ENCODE data around the gene PRR36. TPM values are rescaled to one million over a fixed set of nuclear protein-coding genes. Genes with fewer than 3 reads are reported as not detected.

The PRR36 gene
- total and polyA plus RNA-seq, 7 experiments from 2014 or later = 0.08 to 1.2 (median 0.11) TPM; not detected in 1

DNA sequence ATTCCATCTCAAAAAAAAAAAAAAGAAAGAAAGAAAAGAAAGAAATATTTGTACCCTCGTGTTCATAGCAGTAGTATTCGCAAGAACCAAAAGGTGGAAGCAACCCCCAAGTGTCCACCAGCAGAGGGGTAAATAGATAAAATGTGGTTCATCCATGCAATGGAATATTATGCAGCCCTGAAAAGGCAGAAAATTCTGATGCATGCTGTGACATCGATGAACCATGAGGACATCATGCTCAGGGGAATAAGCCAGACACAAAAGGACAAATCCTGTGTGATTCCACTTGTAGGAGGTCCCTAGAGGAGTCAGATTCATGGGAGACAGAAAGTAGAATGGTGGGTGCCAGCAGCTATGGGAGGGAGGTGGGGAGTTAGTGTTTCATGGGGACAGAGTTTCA lies 7.7 kb upstream of the PRR36 start:
- intact Hi-C loops (cut with micrococcal nuclease) = no loop called here
- Mint-ChIP-seq H3K4me3 (no peak overlapping the region), H3K27me3 (peaks cover 0 to 4% (median 0%) of the 10 kb centered on the region in 5 donors), H3K36me3 (no peaks in the 10 kb centered on the region), H3K4me1 (peaks cover 0 to 5% (median 0%) of the 10 kb centered on the region in 7 donors), H3K9me3 (peaks cover 0 to 1% (median 0%) of the 10 kb centered on the region in 11 donors), H3K27ac (no peak overlapping the region)
- ChIA-PET CTCF (interaction anchor here (1.7 kb wide), 1 partner anchor 13 kb away, joined by 6 read pairs; no protein-coding TSS in a partner anchor), POLR2A (no interaction called here)
- Histone ChIP-seq H3K4me1 (ENCODE audit: control insufficient read depth in 2 of 2, insufficient read depth in 2 of 2, low read length in 2 of 2) (no peaks in the 10 kb centered on the region), H3K27ac (ENCODE audit: low read depth, low read length) (no peak overlapping the region), H3K36me3 (ENCODE audit: control insufficient read depth in 2 of 3, insufficient read depth in 3 of 3, low read length in 3 of 3) (no peaks in the 10 kb centered on the region), H3K4me3 (ENCODE audit: low read length) (no peak overlapping the region), H3K9me3 (ENCODE audit: control insufficient read depth in 2 of 3, low read length in 3 of 3) (no peaks in the 10 kb centered on the region), H3K27me3 (ENCODE audit: control insufficient read depth in 2 of 2, insufficient read depth in 2 of 2, low read length in 2 of 2) (no peaks in the 10 kb centered on the region)
- ATAC-seq (no peak), DNase-seq (no peak)

DNA sequence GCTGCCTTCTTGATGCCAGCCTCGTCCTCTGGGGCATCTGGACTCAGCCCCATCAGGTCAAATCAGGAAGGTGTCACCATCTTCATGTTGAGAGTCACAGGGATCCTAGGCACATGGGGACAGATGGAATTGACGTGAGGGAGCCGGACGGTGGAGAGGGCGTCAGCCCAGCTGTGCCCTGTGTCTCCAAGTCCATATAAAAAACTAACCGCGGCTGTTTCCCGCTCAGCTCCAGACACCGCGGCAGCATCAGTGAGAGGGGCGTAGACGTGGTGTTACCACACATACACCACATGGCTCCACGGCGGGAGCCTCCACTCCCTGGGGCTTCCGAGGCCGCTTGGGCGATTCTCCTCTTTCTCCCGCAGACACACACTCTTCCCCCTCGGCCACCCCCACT lies 5.6 kb upstream of the PRR36 start:
- Mint-ChIP-seq H3K9me3 (peaks cover 0 to 1% (median 0%) of the 10 kb centered on the region in 11 donors), H3K27me3 (peaks cover 0 to 20% (median 0%) of the 10 kb centered on the region in 5 donors), H3K36me3 (no peaks in the 10 kb centered on the region), H3K4me1 (peaks cover 0 to 5% (median 2%) of the 10 kb centered on the region in 7 donors), H3K4me3 (no peak overlapping the region), H3K27ac (no peak overlapping the region)
- ATAC-seq (no peak), DNase-seq (no peak)
- Histone ChIP-seq H3K4me3 (ENCODE audit: low read length) (no peak overlapping the region), H3K9me3 (ENCODE audit: control insufficient read depth in 2 of 3, low read length in 3 of 3) (no peaks in the 10 kb centered on the region), H3K4me1 (ENCODE audit: control insufficient read depth in 2 of 2, insufficient read depth in 2 of 2, low read length in 2 of 2) (peaks cover 1 to 2% of the 10 kb centered on the region in 2 donors), H3K27ac (ENCODE audit: low read depth, low read length) (no peak overlapping the region), H3K27me3 (ENCODE audit: control insufficient read depth in 2 of 2, insufficient read depth in 2 of 2, low read length in 2 of 2) (no peaks in the 10 kb centered on the region), H3K36me3 (ENCODE audit: control insufficient read depth in 2 of 3, insufficient read depth in 3 of 3, low read length in 3 of 3) (no peaks in the 10 kb centered on the region)
- CTCF ChIA-PET = interaction anchor here (0.6 kb wide), 1 partner anchor 932 kb away, joined by 4 read pairs; no protein-coding TSS in a partner anchor
- intact Hi-C loops (cut with micrococcal nuclease) = no loop called here
- POLR2A ChIA-PET = no interaction called here

- no peaks in the 10 kb centered on the region for H3K36me3 ChIP-seq (ENCODE audit: control insufficient read depth in 2 of 3, insufficient read depth in 3 of 3, low read length in 3 of 3)
- H3K4me1 ChIP-seq (ENCODE audit: control insufficient read depth in 2 of 2, insufficient read depth in 2 of 2, low read length in 2 of 2) = peaks cover 4 to 7% of the 10 kb centered on the region in 2 donors
- ChIA-PET CTCF (interaction anchor here (0.6 to 1.1 kb wide), 2 partner anchors 10 to 932 kb away, joined by 4 to 5 read pairs; no protein-coding TSS in a partner anchor), POLR2A (no interaction called here)
- no peaks in the 10 kb centered on the region for H3K36me3 Mint-ChIP-seq
- intact Hi-C loops (cut with micrococcal nuclease) = no loop called here
- H3K27ac ChIP-seq (ENCODE audit: low read depth, low read length) = no peak overlapping the region
- peaks cover 0 to 1% (median 0%) of the 10 kb centered on the region in 11 donors for H3K9me3 Mint-ChIP-seq
- no peak overlapping the region for H3K4me3 Mint-ChIP-seq
- no peak overlapping the region for H3K4me3 ChIP-seq (ENCODE audit: low read length)
- ATAC-seq (no peak), DNase-seq (no peak)
- H3K27me3 ChIP-seq (ENCODE audit: control insufficient read depth in 2 of 2, insufficient read depth in 2 of 2, low read length in 2 of 2) = no peaks in the 10 kb centered on the region
- peaks cover 0 to 24% (median 0%) of the 10 kb centered on the region in 5 donors for H3K27me3 Mint-ChIP-seq
- no peak overlapping the region for H3K27ac Mint-ChIP-seq
- H3K4me1 Mint-ChIP-seq = peaks cover 0 to 7% (median 5%) of the 10 kb centered on the region in 7 donors
- no peaks in the 10 kb centered on the region for H3K9me3 ChIP-seq (ENCODE audit: control insufficient read depth in 2 of 3, low read length in 3 of 3)
These were observed 5.1 kb upstream of the PRR36 start for GRCh38 chr19:7879111-7879807.

DNA sequence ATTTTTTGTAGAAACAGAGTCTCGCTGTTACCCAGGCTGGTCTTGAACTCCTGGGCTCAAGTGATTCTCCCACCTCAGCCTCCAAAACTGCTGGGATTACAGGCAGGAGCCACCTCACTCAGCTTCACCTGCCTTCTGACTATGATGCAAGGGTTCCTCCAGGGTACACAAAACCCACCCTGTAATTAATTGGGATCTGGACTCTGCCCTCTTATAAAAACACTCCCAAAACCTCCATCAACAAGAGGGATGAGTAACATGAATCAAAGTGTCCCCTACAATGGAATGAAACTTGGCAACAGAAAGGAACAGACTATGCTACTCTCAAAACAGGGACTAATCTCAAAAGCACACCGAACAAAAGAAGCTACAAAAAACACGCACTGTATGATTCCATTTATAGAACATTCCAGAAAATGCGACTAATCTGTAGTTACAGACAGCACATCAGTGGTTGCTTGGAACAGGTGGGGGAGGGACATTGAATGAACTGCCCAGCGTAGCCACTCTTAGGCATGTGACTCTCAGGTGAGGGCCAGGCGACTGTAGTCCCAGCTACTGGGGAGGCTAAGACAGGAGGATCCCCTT lies 3.2 kb upstream of the PRR36 start:
- Mint-ChIP-seq H3K4me1 (peaks cover 0 to 13% (median 5%) of the 10 kb centered on the region in 7 donors), H3K27me3 (peaks cover 0 to 32% (median 0%) of the 10 kb centered on the region in 5 donors), H3K36me3 (peaks cover 0 to 2% (median 0%) of the 10 kb centered on the region in 5 donors), H3K9me3 (no peaks in the 10 kb centered on the region), H3K27ac (no peak overlapping the region), H3K4me3 (no peak overlapping the region)
- intact Hi-C loops (cut with micrococcal nuclease) = no loop called here
- Histone ChIP-seq H3K27me3 (ENCODE audit: control insufficient read depth in 2 of 2, insufficient read depth in 2 of 2, low read length in 2 of 2) (peaks cover 0 to 2% of the 10 kb centered on the region in 2 donors), H3K4me3 (ENCODE audit: low read length) (no peak overlapping the region), H3K9me3 (ENCODE audit: control insufficient read depth in 2 of 3, low read length in 3 of 3) (no peaks in the 10 kb centered on the region), H3K36me3 (ENCODE audit: control insufficient read depth in 2 of 3, insufficient read depth in 3 of 3, low read length in 3 of 3) (no peaks in the 10 kb centered on the region), H3K4me1 (ENCODE audit: control insufficient read depth in 2 of 2, insufficient read depth in 2 of 2, low read length in 2 of 2) (peaks cover 4 to 9% of the 10 kb centered on the region in 2 donors), H3K27ac (ENCODE audit: low read depth, low read length) (no peak overlapping the region)
- ATAC-seq (no peak), DNase-seq (no peak)
- ChIA-PET CTCF (no interaction called here), POLR2A (interaction anchor here (0.5 kb wide), 1 partner anchor 159 kb away, joined by 3 read pairs; no protein-coding TSS in a partner anchor)

DNA sequence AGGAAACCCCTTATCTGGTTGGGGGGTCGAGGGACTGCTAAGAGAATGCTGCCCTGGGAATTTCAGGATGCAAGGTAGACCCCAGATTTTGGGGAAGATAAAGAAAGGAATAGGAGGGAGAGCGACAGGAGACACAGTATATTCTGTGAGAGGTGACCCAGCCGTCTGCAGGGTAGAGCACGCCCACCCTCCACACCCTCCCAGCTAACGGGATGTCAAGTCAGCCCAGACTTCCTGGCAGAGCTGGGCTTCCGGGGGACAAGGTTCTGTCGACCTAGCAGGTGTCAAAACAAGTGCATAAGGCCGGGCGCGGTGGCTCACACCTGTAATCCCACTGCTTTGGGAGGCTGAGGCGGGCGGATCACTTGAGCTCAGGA lies 695 bp upstream of the PRR36 start:
- Mint-ChIP-seq H3K4me3 (peak overlapping the region in 9 of 10 donors; percentile 25 to 83 (median 53)), H3K27ac (peak overlapping the region in 1 of 9 donors; percentile 67), H3K4me1 (peaks cover 14 to 27% (median 21%) of the 10 kb centered on the region in 7 donors), H3K36me3 (peaks cover 0 to 5% (median 0%) of the 10 kb centered on the region in 5 donors), H3K27me3 (peaks cover 0 to 48% (median 8%) of the 10 kb centered on the region in 5 donors), H3K9me3 (peaks cover 0 to 4% (median 0%) of the 10 kb centered on the region in 11 donors)
- ATAC-seq (no peak), DNase-seq (no peak)
- ChIA-PET CTCF (no interaction called here), POLR2A (interaction anchor here (1.1 to 1.3 kb wide), 2 partner anchors 12 to 29 kb away, joined by 3 read pairs; partner anchors contain the start of gene MAP2K7)
- no peaks in the 10 kb centered on the region for H3K9me3 ChIP-seq (ENCODE audit: control insufficient read depth in 2 of 3, low read length in 3 of 3)
- peaks cover 0 to 2% of the 10 kb centered on the region in 2 donors for H3K27me3 ChIP-seq (ENCODE audit: control insufficient read depth in 2 of 2, insufficient read depth in 2 of 2, low read length in 2 of 2)
- no peak overlapping the region for H3K4me3 ChIP-seq (ENCODE audit: low read length)
- intact Hi-C loops (cut with micrococcal nuclease) = no loop called here
- H3K36me3 ChIP-seq (ENCODE audit: control insufficient read depth in 2 of 3, insufficient read depth in 3 of 3, low read length in 3 of 3) = no peaks in the 10 kb centered on the region
- no peak overlapping the region for H3K27ac ChIP-seq (ENCODE audit: low read depth, low read length)
- H3K4me1 ChIP-seq (ENCODE audit: control insufficient read depth in 2 of 2, insufficient read depth in 2 of 2, low read length in 2 of 2) = peaks cover 10 to 26% of the 10 kb centered on the region in 2 donors

- intact Hi-C loops (cut with micrococcal nuclease) = no loop called here
- Mint-ChIP-seq H3K4me1 (peaks cover 15 to 30% (median 24%) of the 10 kb centered on the region in 7 donors), H3K27me3 (peaks cover 0 to 52% (median 8%) of the 10 kb centered on the region in 5 donors), H3K27ac (no peak overlapping the region), H3K9me3 (peaks cover 0 to 4% (median 0%) of the 10 kb centered on the region in 11 donors), H3K36me3 (peaks cover 0 to 5% (median 0%) of the 10 kb centered on the region in 5 donors), H3K4me3 (peak overlapping the region; percentile 55 to 85 (median 74))
- no peaks in the 10 kb centered on the region for H3K36me3 ChIP-seq (ENCODE audit: control insufficient read depth in 2 of 3, insufficient read depth in 3 of 3, low read length in 3 of 3)
- no peak overlapping the region for H3K4me3 ChIP-seq (ENCODE audit: low read length)
- no peaks in the 10 kb centered on the region for H3K9me3 ChIP-seq (ENCODE audit: control insufficient read depth in 2 of 3, low read length in 3 of 3)
- CTCF ChIA-PET = interaction anchor here (1.0 kb wide), 1 partner anchor 55 kb away, joined by 3 read pairs; no protein-coding TSS in a partner anchor
- ATAC-seq (no peak), DNase-seq (no peak)
- POLR2A ChIA-PET = interaction anchor here (1.2 kb wide), 1 partner anchor 11 kb away, joined by 3 read pairs; no protein-coding TSS in a partner anchor
- H3K27ac ChIP-seq (ENCODE audit: low read depth, low read length) = no peak overlapping the region
- H3K4me1 ChIP-seq (ENCODE audit: control insufficient read depth in 2 of 2, insufficient read depth in 2 of 2, low read length in 2 of 2) = peaks cover 14 to 26% of the 10 kb centered on the region in 2 donors
- H3K27me3 ChIP-seq (ENCODE audit: control insufficient read depth in 2 of 2, insufficient read depth in 2 of 2, low read length in 2 of 2) = peaks cover 0 to 2% of the 10 kb centered on the region in 2 donors
These were observed 700 bp downstream of the PRR36 start for GRCh38 chr19:7873304-7874075.
